ENCODE data around the gene CHSY3. TPM values are rescaled to one million over a fixed set of nuclear protein-coding genes. Genes with fewer than 3 reads are reported as not detected.

The CHSY3 gene
- 10 to 100 TPM; 11.7 to 15.0 TPM for total RNA-seq

DNA sequence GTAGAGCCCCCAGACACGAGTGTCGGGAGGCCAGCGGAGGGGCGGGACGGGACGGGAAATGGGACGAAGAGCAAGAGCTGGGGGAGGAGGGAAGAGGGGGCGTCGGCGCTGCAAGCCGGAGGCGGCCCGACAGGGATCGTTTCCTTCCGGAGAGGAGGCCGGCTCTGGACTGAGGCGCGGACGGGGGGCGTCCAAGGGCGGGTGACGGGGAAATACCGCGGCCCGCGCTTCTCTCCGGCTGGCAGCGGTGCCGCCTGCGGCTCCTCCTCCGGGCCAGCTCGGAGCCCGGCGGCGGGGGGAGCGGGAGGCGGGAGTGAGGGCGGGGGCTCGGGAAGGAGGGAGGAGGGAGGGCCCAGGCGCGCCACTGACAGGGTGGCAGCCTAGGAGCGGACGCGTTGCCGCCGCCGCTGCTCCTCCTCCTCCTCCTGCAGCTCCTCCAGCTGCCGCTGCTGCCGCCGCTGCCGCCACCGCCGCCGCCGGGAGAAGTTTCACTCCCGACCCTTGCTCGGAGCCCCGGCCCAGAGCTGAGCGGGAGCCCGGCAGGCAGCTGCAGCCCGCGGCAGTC lies at the start of gene CHSY3:
CHSY3 (plus strand) TSS at position 364 of the 565 bp plus-strand sequence.

Small RNA genes lying within 50 kb of the gene (small RNA-seq; reads per million reads assigned to genes)
- gene RNA5SP191 = 13.2 to 19.0 reads per million in 2 donors
- gene RNU6ATAC10P = 0 to 0.06 reads per million in 2 donors

Other genes with a start within 250 kb of the CHSY3 start
- not detected for gene MINAR2, start 156.4 kb upstream of the CHSY3 start, total RNA-seq